Peyer's patch (tissue), 4 donors: ENCODE results near the gene CD300A.

Experiments used
- CTCF ChIP-seq, 6 experiments: fragments of 450-650 bp in 4 of 6; fragments of 200-600 bp in 2 of 6; sonication (generic) in 1 of 6; IDR thresholded peaks; one replicate each; pipeline ENCODE4 v1.5.1; 2017 to 2019; ENCODE audit warnings: antibody characterized with exemption in 6 of 6, mild to moderate bottlenecking in 3 of 6, moderate library complexity in 1 of 6
- POLR2A ChIP-seq, 2 donors: fragments of 450-650 bp; IDR thresholded peaks; one replicate each; pipeline ENCODE4 v1.5.1; 2017; ENCODE audit warnings: antibody characterized with exemption in 2 of 2, mild to moderate bottlenecking in 2 of 2, moderate library complexity in 2 of 2

- TF ChIP-seq POLR2A (IDR thresholded peaks at IDR 0.05) (no peak), CTCF (IDR thresholded peaks at IDR 0.05) (no peak)
Observed at GRCh38 chr17:74459622-74460021, 6.8 kb upstream of the CD300A start.
